SU-DHL-6 (cell line): ENCODE data around the gene CPSF4L.

Source experiments
- CTCF ChIP-seq: fragments of 200-600 bp; sonication (generic); IDR thresholded peaks from one replicate; pipeline ENCODE4 v1.5.1; 2017; ENCODE audit warnings: antibody characterized with exemption, mild to moderate bottlenecking, low read length, moderate library complexity; ENCODE audit not compliant: insufficient read depth, poor library complexity, severe bottlenecking
- EZH2phosphoT487 ChIP-seq: fragments of 200-600 bp; sonication (generic), shearing (Covaris generic); conservative IDR thresholded peaks from 2 replicates; pipeline ENCODE4 v1.6.1; 2018; ENCODE audit warnings: mild to moderate bottlenecking, antibody characterized with exemption, low read length, moderate library complexity, mixed read lengths

GRCh38 chr17:73309727-73310596 is 48.3 kb upstream of the CPSF4L start:
- TF ChIP-seq CTCF (no peak), EZH2phosphoT487 (no peak)
